HL-60 (cell line): ENCODE data around the gene ANKRD11.

Source experiments
- DNase-seq, 2 experiments: peaks; one replicate each; pipeline ENCODE4 v3.0.0-alpha.2; 2010 to 2020; ENCODE audit warnings: low read depth in 1 of 2, low spot score in 1 of 2
- H3K27ac ChIP-seq: fragments of 250-450 bp; sonication (Bioruptor Pico); replicated peaks from 2 replicates; pipeline ENCODE4 v1.5.1; 2020; ENCODE audit warnings: mild to moderate bottlenecking, moderate library complexity
- H3K27me3 ChIP-seq: fragments of 250-450 bp; sonication (Bioruptor Pico); 2 replicates; pipeline ENCODE4 v1.5.1; 2021; ENCODE audit warnings: mild to moderate bottlenecking, moderate library complexity; ENCODE audit not compliant: insufficient read depth, poor library complexity, severe bottlenecking
- H3K4me3 ChIP-seq: replicated peaks from 2 replicates; pipeline ENCODE4 v1.5.1; 2011; ENCODE audit warnings: mild to moderate bottlenecking, control low read depth, low read length; ENCODE audit not compliant: insufficient read depth
- CTCF ChIP-seq: IDR thresholded peaks from one replicate; pipeline ENCODE4 v1.5.1; 2011; ENCODE audit warnings: low read length, control low read depth, inconsistent platforms; ENCODE audit not compliant: insufficient read depth
- GABPA ChIP-seq: IDR thresholded peaks from 2 replicates; pipeline ENCODE4 v1.6.1; 2012; ENCODE audit warnings: low read depth
- POLR2AphosphoS5 ChIP-seq: IDR thresholded peaks from 2 replicates; pipeline ENCODE4 v1.6.1; 2012; ENCODE audit warnings: low read depth
- REST ChIP-seq: IDR thresholded peaks from 2 replicates; pipeline ENCODE4 v1.6.1; 2012; ENCODE audit warnings: low read depth; ENCODE audit not compliant: insufficient replicate concordance
- SPI1 ChIP-seq: IDR thresholded peaks from 2 replicates; pipeline ENCODE4 v1.6.1; 2012; ENCODE audit warnings: low read depth, mild to moderate bottlenecking, borderline replicate concordance

Gene ANKRD11

GRCh38 chr16:89352091-89352681 lies 138.2 kb downstream of the ANKRD11 start:
- DNase-seq: no peak
- no peak overlapping the region for H3K4me3 ChIP-seq
- no peaks in the 10 kb centered on the region for H3K27me3 ChIP-seq
- no peak overlapping the region for H3K27ac ChIP-seq
- no peak for TF ChIP-seq REST
- TF ChIP-seq GABPA: no peak
- TF ChIP-seq CTCF: no peak
- no peak for TF ChIP-seq SPI1
- TF ChIP-seq POLR2AphosphoS5: no peak

GRCh38 chr16:89351645-89352044 lies 138.7 kb downstream of the ANKRD11 start:
- no peak for DNase-seq
- no peak overlapping the region for H3K4me3 ChIP-seq
- H3K27ac ChIP-seq: no peak overlapping the region
- H3K27me3 ChIP-seq: no peaks in the 10 kb centered on the region
- no peak for TF ChIP-seq REST
- no peak for TF ChIP-seq POLR2AphosphoS5
- no peak for TF ChIP-seq GABPA
- no peak for TF ChIP-seq SPI1
- no peak for TF ChIP-seq CTCF

- no peak overlapping the region for H3K4me3 ChIP-seq
- H3K27ac ChIP-seq: no peak overlapping the region
- no peak for DNase-seq
Measured at GRCh38 chr16:89350701-89351380, 139.5 kb downstream of the ANKRD11 start.

More at GRCh38 chr16:89350701-89351380, 139.5 kb downstream of the ANKRD11 start:
- TF ChIP-seq GABPA: no peak
- TF ChIP-seq REST: no peak
- no peak for TF ChIP-seq SPI1
- no peak for TF ChIP-seq POLR2AphosphoS5
- no peak for TF ChIP-seq CTCF
- H3K27me3 ChIP-seq: no peaks in the 10 kb centered on the region
